SK-N-SH (cell line): ENCODE measurements around the gene ANK2.

Experiments used
- CTCF ChIP-seq: fragments of 200-600 bp; sonication (generic); IDR thresholded peaks from 2 replicates; pipeline ENCODE4 v1.6.1; 2017; ENCODE audit warnings: antibody characterized with exemption, mild to moderate bottlenecking, moderate library complexity
- JUND ChIP-seq: IDR thresholded peaks from 2 replicates; pipeline ENCODE4 v1.4.0; 2012
- REST ChIP-seq: IDR thresholded peaks from 2 replicates; pipeline ENCODE4 v1.6.1; 2012; ENCODE audit warnings: mild to moderate bottlenecking, low read depth, low read length, moderate library complexity
- RFX5 ChIP-seq: IDR thresholded peaks from 2 replicates; pipeline ENCODE4 v1.6.1; 2012; ENCODE audit warnings: mild to moderate bottlenecking, improper control_type of control experiment, low read length
- TCF12 ChIP-seq: IDR thresholded peaks from 2 replicates; pipeline ENCODE4 v1.4.0; 2012

GRCh38 chr4:113088050-113088449, 38.6 kb downstream of the ANK2 start:
- no peak for TF ChIP-seq TCF12
- no peak for TF ChIP-seq RFX5
- no peak for TF ChIP-seq REST
- TF ChIP-seq JUND: no peak
- no peak for TF ChIP-seq CTCF
